WTC11 (cell line): Measurements from ENCODE around the gene NET1.

Experiments used
- IRF2 ChIP-seq: sonication (generic); formaldehyde crosslinking; IDR thresholded peaks from 2 replicates; pipeline ENCODE4 v1.8.0; 2022; ENCODE audit warnings: low read depth, missing genetic modification reagents, borderline replicate concordance
- NFYB ChIP-seq: sonication (generic); formaldehyde crosslinking; conservative IDR thresholded peaks from 2 replicates; pipeline ENCODE4 v1.8.0; 2022; ENCODE audit warnings: low read depth, missing genetic modification reagents
- TF ChIP-seq, protein P1 (sequence below): sonication (generic); formaldehyde crosslinking; IDR thresholded peaks from 2 replicates; pipeline ENCODE4 v1.8.0; 2023; ENCODE audit warnings: missing genetic modification reagents
- TF ChIP-seq, protein P2 (sequence below): fragments of 200-600 bp; IDR thresholded peaks from 2 replicates; pipeline ENCODE4 v1.8.0; 2022; ENCODE audit warnings: antibody characterized with exemption
- TF ChIP-seq, protein P3 (sequence below): sonication (generic); formaldehyde crosslinking; IDR thresholded peaks from 2 replicates; pipeline ENCODE4 v1.8.0; 2022; ENCODE audit warnings: mild to moderate bottlenecking, missing genetic modification reagents
- TF ChIP-seq, protein P4 (sequence below): sonication (generic); formaldehyde crosslinking; conservative IDR thresholded peaks from 2 replicates; pipeline ENCODE4 v1.8.1; 2022; ENCODE audit warnings: mild to moderate bottlenecking, missing genetic modification reagents
- TF ChIP-seq, protein P5 (sequence below): sonication (generic); formaldehyde crosslinking; IDR thresholded peaks from 2 replicates; pipeline ENCODE4 v1.8.1; 2023; ENCODE audit warnings: mild to moderate bottlenecking, missing genetic modification reagents, moderate library complexity
- TF ChIP-seq, protein P6 (sequence below): sonication (generic); formaldehyde crosslinking; IDR thresholded peaks from 2 replicates; pipeline ENCODE4 v1.8.1; 2023; ENCODE audit warnings: mild to moderate bottlenecking, missing genetic modification reagents

DNA sequence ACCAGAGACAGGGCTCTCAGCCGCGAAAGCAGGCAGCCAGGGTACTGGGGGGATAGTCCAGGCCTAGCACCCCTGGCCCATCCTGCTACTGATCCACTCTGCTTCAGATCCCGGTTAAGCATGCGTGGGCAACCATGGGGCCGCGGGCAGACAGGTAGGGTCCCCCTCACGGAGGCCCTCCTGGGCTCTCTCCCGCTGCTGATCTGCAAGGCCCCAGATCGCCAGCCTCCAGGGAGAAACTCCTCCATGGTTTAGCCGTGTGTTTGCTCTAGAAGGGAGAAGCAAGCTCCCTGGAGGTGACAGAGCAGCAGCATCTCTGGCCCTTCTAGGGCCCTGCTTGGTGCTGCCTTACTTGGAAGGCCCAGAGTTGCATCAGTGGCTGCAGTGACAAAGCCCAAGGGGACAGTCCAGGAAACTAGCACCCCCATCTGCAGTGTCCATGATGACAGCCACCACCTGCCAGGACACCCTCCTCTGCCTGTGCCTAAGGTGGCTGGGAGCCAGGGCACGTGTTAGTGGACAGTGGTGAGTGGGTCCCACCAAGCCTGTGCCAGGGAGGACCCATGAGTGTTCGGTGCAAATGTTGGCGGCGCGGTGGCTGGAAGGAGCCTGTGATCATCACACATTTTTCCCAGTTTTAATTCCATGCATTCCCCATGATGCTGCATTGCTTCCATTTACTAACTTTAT lies 57.9 kb downstream of the NET1 start:
- TF ChIP-seq, protein P1, sequence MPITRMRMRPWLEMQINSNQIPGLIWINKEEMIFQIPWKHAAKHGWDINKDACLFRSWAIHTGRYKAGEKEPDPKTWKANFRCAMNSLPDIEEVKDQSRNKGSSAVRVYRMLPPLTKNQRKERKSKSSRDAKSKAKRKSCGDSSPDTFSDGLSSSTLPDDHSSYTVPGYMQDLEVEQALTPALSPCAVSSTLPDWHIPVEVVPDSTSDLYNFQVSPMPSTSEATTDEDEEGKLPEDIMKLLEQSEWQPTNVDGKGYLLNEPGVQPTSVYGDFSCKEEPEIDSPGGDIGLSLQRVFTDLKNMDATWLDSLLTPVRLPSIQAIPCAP (CRISPR knock-in tag): no peak
- TF ChIP-seq, protein P2, sequence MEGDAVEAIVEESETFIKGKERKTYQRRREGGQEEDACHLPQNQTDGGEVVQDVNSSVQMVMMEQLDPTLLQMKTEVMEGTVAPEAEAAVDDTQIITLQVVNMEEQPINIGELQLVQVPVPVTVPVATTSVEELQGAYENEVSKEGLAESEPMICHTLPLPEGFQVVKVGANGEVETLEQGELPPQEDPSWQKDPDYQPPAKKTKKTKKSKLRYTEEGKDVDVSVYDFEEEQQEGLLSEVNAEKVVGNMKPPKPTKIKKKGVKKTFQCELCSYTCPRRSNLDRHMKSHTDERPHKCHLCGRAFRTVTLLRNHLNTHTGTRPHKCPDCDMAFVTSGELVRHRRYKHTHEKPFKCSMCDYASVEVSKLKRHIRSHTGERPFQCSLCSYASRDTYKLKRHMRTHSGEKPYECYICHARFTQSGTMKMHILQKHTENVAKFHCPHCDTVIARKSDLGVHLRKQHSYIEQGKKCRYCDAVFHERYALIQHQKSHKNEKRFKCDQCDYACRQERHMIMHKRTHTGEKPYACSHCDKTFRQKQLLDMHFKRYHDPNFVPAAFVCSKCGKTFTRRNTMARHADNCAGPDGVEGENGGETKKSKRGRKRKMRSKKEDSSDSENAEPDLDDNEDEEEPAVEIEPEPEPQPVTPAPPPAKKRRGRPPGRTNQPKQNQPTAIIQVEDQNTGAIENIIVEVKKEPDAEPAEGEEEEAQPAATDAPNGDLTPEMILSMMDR: no peak
- TF ChIP-seq, protein P3, sequence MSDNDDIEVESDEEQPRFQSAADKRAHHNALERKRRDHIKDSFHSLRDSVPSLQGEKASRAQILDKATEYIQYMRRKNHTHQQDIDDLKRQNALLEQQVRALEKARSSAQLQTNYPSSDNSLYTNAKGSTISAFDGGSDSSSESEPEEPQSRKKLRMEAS (CRISPR knock-in tag): no peak
- TF ChIP-seq, protein P4, sequence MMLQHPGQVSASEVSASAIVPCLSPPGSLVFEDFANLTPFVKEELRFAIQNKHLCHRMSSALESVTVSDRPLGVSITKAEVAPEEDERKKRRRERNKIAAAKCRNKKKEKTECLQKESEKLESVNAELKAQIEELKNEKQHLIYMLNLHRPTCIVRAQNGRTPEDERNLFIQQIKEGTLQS (CRISPR knock-in tag): no peak
- no peak for TF ChIP-seq IRF2 (CRISPR knock-in tag)
- TF ChIP-seq NFYB (CRISPR knock-in tag): no peak
- TF ChIP-seq, protein P5, sequence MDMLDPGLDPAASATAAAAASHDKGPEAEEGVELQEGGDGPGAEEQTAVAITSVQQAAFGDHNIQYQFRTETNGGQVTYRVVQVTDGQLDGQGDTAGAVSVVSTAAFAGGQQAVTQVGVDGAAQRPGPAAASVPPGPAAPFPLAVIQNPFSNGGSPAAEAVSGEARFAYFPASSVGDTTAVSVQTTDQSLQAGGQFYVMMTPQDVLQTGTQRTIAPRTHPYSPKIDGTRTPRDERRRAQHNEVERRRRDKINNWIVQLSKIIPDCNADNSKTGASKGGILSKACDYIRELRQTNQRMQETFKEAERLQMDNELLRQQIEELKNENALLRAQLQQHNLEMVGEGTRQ (CRISPR knock-in tag): no peak
- TF ChIP-seq, protein P6, sequence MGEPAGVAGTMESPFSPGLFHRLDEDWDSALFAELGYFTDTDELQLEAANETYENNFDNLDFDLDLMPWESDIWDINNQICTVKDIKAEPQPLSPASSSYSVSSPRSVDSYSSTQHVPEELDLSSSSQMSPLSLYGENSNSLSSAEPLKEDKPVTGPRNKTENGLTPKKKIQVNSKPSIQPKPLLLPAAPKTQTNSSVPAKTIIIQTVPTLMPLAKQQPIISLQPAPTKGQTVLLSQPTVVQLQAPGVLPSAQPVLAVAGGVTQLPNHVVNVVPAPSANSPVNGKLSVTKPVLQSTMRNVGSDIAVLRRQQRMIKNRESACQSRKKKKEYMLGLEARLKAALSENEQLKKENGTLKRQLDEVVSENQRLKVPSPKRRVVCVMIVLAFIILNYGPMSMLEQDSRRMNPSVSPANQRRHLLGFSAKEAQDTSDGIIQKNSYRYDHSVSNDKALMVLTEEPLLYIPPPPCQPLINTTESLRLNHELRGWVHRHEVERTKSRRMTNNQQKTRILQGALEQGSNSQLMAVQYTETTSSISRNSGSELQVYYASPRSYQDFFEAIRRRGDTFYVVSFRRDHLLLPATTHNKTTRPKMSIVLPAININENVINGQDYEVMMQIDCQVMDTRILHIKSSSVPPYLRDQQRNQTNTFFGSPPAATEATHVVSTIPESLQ: no peak
